SH-SY5Y (cell line): Measurements from ENCODE around the gene EXOC3.

ENCODE experiments used
- GATA2 ChIP-seq: IDR thresholded peaks from 2 replicates; pipeline ENCODE4 v1.6.1; 2011; ENCODE audit warnings: mild to moderate bottlenecking, low read depth, low read length
- GATA3 ChIP-seq: IDR thresholded peaks from 2 replicates; pipeline ENCODE4 v1.6.1; 2011; ENCODE audit warnings: low read depth, mild to moderate bottlenecking, low read length, moderate library complexity

DNA sequence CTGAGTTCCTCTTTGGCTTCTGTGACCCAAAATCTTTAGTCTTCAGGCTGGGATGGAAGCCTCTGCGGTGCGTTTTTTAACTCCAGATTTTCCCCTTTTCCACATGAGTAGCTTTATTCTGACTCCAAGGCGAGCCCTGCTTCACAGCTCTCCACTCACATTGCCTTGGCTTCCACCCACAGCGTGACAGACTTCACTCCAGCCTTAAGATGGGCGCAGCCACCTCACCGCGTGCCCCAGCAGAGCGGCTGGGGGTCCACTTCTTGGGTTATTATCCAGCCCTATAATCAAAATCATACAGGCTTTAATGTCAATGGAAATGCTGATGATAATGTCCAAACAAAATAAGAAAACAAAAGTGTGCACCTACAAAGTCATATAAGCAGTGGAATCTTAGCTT is 1.2 kb downstream of the EXOC3 start:
- TF ChIP-seq GATA2 (no peak), GATA3 (no peak)
